NCI-H1694 (cell line): ENCODE measurements around the gene SYNJ1.
"Not testable (repeated sequence)": the region's sequence is repeated elsewhere in the genome, so short reads cannot be mapped to it uniquely, and the experiment has no call there.

Experiments used
- DNase-seq: peaks from one replicate; lab custom pipeline; 2025; lab: John Stamatoyannopoulos, UW

Gene SYNJ1

DNA sequence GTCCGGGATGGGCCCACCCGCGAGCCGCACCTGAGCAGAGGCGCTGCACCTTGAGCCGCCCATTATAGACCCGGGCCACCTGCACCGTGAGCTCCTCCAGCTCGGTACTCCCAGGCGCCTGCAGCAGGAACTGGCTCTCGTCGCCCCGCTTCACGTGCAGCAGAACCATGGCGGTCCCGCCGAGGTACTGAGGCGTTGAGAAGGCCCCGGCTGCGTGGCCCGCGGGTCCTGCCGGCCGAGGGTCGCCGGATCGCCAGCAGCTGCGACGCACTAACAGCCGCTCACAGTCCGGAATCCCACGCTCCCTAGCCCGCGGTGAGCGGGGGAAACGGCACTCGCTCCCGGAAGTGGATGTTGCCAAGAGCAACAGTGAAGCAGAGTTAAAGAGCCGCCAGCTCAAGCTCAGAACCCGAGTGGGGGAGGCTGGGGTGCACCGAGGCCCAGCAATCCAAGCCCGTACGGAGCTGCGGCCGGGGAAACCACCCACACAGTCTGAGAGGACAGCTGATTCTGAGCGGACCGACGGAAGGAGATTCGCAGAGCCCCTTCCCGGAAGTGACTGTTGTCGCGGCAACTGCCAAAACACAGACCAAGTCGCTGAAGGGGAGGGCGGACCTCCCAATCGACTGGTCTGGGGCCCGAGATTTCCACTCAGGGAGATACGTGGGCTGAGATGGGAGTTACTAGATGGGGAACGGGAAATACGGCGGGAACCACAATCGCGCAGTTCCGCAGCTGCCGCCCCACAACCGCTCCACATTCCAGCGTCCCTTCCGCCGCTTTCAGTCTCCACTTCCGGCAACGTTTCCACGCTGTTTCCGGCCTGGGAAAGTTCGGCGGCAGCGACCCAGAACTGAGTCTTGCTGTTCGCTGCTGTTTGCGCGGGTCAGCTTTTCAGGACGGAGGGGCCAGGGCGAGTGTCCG, 115.5 kb downstream of the SYNJ1 start, which contains the start of gene CFAP298:
Gene CFAP298 (minus strand): TSS at position 303 of the 924 bp plus-strand sequence. CDS start 134 bp downstream, at position 169.
- DNase-seq: peak; percentile 89

DNA sequence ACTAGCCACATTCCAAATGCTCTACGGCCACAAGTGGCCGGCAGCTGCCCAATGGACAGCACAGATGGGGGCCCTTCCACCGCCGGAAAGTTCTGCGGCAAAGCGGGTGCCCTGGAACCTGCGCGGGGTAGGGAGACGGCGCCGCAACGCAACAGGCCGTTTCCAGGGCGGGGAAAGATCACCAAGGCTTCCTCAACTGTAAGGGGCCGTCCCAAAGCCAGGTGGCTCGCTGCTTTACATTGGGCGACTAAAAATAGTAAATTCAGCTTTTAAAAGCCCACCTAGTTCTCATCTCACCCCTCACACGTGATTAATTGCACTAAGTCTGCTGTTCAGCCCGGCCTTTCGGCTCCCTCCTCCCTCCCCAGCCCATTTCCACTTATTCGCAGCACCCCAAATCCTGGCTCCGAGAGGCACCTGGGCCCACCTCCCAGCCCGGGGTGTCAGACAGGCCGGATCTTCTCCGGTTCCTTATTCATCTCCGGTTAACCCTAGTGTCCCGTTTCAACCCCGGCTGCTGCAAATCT, 116.3 kb downstream of the SYNJ1 start:
- no peak for DNase-seq

DNA sequence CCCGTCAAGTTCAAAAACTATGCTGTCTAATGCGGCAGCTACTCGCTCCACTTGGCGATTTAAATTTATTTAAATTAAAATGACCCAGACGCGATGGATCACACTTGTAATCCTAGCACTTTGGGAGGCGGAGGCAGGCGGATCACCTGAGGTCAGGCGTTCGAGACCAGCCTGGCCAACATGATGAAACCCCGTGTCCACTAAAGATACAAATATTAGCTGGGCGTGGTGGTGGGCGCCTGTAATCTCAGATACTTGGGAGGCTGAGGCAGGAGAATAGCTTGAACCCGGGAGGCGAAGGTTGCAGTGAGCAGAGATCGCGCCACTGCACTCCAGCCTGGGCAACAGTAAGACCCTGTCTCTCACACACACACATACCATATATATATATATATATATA, 116.9 kb downstream of the SYNJ1 start:
- not testable (repeated sequence) for DNase-seq

DNA sequence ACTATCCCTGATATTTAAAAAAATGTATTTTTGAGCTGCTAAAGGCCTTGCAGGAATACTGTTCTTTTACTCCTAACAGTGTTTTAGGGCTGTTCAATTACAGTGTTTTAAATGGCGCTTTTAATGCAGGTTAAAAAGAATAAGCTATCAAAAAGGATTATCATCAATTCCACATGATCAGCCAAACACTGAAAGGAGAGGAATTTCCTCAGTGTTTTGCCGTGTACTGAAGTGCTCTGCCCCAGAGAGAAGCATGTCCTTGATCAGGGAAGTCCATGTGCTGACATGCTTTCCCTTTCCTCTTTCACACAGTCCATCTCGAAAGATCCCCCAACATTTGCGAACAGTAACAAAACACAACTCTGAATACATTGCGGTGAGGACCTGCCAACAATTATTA, 119.0 kb downstream of the SYNJ1 start:
- no peak for DNase-seq

DNA sequence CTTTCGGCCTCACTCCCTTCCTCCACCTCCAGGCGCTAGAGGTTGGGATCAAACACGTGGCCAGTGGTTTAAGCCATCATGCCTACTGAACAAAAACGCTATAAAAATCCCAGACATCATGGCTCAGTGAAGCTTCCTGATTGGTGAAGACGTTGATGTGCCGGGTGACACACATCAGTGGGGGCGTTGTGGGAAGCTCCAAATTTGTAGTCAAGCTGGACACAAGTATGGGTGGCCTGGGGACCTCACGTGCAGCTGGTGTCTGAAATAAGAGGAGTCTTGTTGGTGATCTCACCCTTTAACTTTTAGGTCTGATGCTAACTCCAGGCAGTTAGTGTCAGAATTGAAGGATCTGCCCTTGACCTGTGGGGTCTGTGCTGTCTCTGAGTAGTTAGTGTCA, 122.3 kb downstream of the SYNJ1 start:
- DNase-seq: no peak

DNA sequence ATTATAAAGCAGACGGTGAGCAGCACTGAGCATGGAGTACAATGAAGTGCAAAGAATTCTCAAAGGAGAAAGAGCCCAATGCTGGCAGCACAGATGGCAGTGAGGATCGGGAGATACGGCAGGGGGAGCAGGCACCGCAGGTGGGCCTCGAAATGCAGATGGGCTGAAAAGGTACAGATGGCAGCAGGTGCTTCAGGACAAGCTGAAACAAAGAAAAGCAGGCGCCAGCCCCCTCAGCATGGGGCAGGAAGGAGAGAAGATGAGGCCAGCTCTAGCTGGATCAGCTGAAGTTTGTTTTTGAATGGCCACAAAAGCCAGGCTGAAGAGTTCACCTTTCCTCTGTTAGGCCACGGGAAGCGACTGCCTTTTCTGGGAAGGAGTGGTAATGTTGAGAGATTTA, 123.3 kb downstream of the SYNJ1 start:
- DNase-seq: no peak

DNA sequence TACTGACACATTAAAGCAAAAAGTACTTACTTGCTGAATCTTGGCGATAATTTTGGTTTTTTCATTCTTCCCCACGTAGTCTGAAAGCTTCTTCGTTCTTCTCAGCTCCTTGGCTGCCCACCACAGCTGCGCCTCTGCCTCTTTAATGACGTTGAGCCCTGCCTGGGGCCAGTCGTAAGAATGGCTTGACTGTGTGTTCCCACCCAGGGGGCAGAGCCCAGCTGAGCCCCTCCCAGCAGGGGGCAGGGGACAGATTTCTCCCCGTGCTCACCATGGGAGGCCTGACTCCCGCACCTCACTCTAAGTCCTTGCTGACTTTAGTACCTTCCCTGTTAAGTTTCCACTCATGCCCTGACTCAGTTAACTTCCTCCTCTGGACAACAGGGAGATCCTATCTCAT, 124.7 kb downstream of the SYNJ1 start:
- DNase-seq: no peak

DNA sequence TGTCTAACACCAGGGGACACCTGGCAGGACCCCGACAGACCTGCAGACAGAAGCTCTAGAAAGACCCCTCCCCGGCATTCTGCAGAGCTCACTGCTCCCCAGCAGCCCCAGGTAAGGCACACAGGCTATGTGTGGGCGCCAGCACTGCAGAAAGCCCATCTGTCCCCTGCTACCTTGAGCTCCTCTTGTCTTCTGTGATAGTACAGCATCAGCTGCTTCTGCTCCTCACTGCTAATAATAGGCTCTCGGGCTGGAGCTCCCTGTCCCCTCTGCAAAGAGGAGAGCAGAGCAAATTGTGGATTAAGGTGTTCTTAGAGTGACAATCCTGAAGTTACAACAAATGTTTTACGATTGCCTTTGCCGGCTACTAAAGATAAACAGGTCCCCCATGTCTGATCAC, 125.7 kb downstream of the SYNJ1 start:
- DNase-seq: no peak

DNA sequence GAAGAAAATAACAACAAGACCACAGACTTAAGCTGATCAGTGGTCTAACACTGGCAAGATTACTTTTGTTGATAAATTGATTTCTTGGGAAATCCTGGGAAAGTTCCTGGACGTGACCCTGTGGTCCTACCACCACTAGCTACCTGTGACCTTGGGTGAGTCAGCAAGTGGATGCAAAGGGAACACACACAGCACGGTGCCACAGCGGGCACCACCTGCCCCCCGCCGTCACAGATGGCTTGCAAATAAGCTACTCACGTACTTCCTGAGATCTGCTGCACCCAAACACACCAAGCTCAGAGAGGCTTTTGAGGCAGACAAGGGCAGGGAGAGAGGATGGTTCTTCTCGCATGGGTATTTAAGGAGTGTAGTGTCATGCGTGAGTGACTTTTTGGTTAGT, 128.3 kb downstream of the SYNJ1 start:
- no peak for DNase-seq

DNA sequence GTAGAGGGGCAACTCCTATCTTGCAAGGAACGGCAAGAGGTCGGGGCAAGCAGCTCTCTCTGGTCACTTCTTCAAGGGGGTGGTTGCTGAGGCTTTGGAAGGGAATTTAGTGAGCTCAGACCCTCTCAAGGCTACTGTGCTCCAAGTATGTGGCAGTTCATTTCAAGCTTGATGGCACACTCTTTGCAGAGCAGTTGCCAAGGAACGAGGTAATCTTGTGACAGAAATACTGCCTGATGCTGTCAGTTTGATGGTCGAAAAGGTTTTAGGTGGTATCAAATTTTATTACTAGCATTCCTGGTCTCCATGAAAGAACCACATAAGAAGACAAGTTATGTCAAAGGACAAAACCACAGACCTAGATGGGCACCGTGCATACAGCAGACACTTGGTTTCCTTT, 128.7 kb downstream of the SYNJ1 start:
- no peak for DNase-seq

DNA sequence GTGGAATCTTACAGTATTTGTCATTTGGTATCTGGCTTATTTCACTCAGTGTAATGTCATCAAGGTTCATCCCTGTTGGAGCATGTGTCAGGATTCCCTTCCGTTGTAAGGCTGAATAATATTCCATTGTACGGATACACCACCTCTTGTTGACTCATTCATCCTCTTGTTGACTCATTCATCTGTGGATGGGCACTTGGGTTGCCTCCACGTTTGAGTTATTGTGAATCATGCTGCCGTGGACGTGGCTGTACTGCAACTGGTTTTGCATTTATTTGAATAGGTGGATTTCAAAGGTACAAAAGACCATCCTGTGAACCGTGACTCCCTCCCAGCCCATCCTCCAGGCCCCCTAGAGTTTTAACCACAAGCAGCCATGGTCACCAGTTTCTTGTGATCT, 130.6 kb downstream of the SYNJ1 start:
- DNase-seq: no peak

DNA sequence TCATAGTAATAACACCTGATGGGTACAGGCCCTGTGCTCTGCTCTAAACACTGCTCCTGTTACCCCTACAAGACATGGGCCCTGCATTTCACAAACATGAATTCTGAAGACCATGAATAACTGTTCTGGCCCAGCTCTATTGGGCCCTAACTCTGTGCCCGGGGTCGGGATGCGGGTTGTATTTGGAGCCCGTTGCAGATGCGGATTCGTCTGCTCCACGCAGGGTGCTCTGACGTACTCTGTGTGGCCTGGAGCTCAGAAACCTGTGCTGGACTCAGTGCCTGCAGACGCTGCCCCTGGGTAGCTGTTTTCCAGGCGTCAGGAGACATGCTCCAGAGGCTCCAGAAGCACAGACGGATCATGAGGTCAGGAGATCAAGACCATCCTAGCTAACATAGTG, 132.4 kb downstream of the SYNJ1 start:
- no peak for DNase-seq

DNA sequence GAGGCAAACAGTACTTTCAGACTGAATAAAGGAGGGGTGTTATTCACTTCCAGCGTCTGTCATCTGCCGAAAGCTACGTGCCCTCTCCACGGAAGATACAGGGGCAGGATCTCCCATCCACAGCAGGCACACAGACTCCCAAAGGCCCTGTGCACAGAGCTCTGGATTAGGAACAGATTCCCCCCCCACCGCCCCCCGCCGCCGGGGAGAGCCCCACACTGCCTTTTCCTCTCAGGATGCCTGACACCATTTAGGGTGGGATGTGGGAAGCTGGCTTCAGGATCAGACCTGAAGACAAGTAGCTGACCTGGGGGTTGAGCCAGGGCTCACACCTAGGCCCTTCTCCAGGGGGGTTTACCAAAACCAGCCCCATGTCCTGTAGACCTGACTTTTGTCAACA, 134.1 kb downstream of the SYNJ1 start:
- no peak for DNase-seq

DNA sequence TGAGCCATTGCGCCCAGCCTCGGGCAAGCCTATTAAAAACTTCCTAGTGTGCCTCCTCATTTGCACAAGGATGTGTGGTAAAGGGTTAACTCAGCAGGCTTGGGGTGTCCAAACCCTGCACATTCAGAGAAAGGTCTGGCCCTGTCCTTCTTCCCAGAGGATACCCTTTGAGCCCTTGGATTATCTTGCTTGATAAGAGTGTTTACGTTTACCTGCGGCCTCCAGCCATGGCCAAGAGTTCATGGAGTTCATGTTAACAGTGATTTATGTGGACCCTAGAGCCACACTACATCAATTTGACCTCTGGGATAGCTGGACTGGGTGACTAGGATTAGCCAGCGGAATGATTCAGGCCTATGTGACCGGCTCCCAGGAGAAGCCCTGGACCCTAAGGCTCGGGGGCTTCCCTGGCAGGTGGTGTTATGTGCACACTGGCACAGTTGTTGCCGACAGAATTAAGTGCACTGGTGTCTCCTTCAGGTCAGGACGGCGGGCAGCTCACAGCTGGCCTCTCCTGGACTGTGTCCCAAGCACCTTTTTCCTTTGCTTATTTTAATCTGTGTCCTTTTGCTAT, 134.8 kb downstream of the SYNJ1 start:
- DNase-seq: no peak

DNA sequence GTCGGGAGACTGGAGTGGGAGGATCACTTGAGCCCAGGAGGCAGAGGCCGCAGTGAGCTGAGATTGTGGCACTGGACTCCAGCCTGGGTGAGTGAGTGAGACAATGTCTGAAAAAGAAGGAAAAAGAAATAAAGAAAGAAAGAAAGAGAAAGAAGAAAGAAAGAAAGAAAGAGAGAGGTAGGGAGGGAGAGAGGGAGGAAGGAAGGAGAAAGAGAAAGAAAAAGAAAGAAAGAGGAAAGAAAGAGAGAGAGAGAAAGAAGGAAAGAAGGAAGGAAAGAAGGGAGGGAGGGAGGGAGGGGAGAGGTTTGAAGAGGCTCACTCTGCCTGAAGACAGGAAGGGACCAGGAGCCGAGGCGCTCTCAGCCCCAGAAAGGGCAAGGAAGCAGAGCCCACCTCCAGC, 137.7 kb downstream of the SYNJ1 start:
- DNase-seq: no peak

DNA sequence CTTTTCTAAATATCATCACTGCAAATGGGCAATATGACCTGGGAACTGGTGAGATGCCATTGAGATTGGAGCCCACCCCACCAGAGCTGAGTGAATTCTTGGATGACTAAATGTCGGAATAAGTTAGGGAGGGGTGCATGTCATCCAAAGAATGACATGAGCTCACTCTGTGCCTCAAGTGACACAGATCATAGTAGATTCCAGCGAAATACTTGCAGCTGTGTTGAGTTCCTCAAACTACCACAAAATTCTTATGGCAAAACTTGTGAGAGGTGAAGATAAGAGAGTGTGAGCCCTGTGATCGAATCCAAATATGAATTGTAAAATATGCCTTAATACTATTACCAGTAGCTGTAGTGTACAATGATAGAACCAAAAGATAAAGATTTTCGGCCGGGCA, 140.2 kb downstream of the SYNJ1 start:
- DNase-seq: no peak

DNA sequence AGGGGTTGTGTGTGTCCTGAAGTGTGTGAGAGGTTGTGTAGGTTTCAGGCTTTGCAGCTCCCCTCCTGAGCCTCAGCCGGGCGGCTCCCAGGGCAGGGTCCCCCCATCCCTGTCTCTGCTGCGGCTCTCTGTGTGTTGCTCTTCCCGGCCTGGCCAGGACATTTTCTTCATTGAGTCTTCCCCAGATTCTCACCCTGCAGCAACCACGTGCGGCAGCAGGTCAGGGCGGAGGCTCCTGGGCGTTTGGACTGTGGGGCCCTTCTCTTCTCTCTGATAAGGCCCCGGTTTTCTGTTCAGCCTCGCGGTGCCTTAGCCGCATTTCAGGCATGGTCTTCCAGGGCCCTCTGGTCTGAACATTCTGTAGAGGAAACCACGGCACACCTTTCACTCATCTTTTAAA, 140.7 kb downstream of the SYNJ1 start:
- DNase-seq: no peak

DNA sequence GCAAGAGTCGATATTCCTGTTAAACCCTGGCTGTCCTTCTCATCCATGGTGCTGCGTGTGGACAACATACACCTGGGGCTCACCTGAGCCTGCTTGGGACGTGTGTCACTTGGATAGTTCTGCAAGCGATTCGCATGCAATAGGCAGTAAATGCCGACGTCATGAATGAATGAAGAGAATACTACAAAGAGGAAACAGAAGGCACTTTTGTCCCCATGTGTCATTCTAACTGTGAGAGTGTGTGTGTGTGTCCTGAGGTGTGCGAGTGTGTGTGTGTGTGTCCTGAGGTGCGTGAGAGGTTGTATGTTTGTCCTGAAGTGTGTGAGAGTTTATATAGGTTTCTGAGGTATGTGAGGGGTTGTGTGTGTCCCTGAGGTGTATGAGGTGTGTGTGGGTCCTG, 141.8 kb downstream of the SYNJ1 start:
- DNase-seq: no peak

DNA sequence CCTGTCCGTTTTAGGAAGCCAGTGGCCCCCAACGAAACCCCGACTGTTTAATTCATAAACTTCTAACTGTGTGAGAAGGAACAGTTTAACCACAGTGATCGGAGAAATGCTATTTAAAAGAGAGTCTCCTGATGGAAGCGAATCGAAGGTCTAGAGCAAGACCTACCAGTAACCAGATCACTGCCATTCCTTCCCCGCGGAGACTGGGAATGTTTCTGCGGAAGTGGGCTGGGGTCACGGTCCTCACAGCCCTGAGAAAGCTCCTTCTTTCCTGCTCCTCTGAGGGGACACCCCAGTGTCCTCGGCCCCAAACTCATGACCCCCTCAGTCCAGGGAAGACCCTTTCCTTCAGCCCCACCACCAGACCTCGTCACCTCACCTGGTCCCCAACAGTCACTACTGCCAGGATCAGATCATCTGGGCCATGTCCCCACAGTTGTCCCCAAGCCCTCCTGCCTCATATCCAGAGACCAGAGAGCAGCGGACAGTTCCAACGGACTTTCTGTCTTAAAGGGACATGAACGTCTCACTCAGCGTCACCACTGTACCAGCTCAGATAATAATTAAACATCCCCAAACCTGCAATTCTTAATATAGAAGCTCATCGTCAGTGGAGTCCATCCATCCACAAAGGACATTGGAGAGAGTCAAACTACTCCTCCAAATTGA, 142.6 kb downstream of the SYNJ1 start, which contains the start of gene TCP10L:
Gene TCP10L (minus strand): TSS at position 482 of the 669 bp plus-strand sequence. CDS start 1,219 bp downstream, outside the sequence.
- DNase-seq: no peak

DNA sequence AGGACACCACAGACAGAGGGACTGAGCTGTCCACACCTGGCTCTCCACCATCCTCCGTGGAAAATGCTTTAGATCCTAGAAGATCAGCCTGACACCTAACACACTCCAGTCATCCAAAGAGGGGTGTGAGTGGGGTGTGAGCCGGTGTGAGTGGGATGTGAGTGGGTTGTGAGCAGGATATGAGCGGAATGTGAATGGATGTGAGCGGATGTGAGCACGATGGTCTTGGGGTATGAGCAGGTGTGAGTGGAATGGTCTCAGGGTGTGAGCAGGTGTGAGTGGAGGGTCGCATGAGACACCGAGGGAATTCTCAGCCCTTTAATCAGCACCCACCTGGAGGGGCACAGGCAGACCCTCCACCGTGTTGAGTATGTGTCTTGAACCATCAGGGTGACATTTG, 143.3 kb downstream of the SYNJ1 start:
- no peak for DNase-seq

DNA sequence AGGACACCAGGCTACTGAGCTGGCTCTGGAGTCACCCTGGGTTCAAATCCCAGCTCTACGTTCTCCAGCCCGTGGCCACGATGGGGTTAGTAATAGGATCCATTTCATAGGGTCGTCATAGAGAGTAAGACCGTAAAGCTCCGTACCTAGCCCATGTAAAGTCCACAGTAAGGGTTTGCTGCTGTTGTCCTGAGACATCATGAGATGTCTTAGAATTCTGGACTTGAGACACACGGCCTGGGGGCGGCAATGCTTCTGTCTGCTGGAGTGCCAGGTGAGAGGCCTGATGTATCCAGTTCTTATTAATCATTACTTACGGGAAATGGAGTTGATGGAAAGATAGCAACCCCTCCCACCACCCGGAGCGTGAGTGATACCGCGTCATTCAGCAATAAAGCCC, 146.1 kb downstream of the SYNJ1 start:
- no peak for DNase-seq

DNA sequence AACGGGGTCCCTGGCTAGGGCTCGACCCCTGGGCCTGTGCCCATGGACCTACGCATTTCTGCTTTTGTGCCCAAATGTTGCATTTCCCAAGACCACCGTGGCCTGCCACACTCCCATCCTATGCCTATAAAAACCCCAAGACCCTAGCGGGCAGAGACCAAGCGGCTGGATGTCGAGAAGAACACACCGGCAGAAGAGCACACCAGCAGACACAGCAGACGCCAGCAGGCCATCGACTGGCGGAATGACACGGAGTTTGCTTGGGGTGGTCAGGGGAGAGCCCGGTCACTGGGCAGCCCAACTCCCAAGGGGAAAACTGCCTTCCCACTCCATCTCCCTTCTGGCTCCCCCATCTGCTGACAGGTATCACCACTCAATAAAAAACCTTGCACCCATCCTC, 146.9 kb downstream of the SYNJ1 start:
- DNase-seq: no peak
